Middle frontal gyrus (tissue), 1 donor: ENCODE results near the gene MUC5AC.

Source experiments
- DNase-seq: peaks from one replicate; pipeline ENCODE4 v3.0.0-alpha.2; 2015; ENCODE audit warnings: low spot score; ENCODE audit errors: extremely low spot score

Gene MUC5AC

DNA sequence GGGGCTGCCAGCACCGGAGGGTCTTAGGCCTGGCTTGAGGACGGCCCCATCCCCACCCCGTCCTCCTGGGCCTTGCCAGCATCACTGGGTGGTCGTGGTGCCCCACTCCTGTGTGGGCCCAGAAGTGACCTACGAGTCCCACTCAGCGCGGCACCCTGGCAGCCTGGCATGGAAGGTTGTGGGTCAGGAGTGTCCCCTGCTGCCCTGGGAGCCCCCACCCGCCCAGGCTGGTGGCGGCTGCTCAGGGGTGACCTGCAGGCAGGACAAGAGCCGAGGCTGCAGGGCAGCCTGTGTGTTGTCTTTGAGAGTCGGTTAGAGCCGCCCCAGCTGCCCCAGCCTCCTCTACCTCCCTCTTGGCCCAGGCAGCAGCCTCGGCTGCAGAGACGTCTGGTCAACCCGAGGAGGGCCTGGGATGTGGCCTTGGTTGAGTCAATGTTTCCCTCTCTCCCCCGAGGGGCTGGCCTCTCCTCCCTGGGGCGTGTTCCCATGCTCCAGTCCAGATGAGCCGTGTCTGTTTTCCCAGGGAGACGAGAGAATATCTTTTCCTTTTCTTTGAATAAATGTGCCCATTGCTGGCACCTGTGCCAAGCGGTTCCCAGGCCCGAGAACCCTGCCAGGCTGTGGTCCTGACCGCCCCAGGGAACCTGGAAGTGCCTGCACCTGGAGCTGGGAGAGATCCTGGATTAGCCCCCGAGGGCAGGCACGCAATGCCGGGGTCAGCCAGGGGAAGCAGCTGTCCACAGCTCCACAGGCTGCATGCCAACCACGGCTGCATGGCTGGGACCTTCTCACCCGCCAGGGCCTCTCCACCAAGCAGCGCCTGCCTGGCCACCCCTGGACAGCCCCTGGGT lies 35.7 kb upstream of the MUC5AC start:
- DNase-seq = no peak

DNA sequence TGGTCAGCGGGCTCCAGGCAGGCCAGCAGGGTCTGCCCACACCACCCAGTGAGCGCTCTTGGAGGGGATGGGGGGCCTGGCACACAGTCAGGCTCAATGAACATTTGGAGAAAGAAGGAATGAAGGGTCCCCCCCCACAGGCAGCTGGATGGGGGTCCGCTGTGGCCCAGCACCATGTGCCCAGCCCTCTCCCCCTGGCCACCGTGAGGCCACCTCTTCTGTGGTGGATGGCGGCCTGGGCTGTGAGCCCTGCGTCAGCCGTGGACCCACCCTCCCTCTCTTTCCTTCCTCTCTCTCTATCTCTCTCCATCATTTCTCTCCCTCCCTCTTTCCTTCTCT lies 35.1 kb upstream of the MUC5AC start:
- DNase-seq = no peak

DNA sequence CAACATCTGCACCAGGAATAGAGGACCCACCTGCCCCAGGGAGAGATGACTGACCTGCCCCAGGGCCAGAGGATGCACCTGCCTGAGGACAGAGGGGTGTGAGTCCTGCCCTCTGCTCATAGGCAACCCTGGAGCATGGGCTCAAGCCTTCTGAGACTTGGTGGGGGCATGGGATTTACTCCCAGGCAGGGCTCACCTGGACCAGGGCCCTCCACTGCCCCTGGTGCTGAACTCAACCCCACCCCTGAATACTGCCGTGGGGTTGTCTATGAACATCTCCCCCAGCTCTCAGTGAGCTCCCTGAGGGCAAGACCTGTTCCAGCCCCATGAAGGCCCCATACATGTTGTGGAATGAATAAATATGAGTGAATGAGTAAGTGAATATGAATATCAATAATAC lies 33.8 kb upstream of the MUC5AC start:
- DNase-seq = no peak

DNA sequence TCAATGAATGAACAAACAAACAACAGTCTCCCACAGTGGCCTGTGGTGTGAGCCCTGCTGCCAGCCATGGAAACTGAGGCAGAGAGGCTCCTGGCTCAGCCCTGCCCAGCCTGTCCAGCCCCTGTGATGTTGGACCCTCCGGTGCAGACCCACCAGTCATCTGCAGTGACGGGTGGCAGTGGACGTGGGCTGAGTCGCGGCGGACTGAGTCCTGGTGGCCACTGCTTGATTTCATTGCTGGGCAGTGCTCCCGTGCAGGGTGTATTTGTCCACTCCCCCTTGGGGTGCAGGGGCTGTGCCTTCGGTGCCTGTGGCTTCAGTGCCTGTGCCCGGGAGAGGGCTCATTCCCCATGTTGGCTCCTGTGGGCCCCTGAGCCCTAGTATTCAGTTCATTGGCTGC lies 31.9 kb upstream of the MUC5AC start:
- DNase-seq = no peak

DNA sequence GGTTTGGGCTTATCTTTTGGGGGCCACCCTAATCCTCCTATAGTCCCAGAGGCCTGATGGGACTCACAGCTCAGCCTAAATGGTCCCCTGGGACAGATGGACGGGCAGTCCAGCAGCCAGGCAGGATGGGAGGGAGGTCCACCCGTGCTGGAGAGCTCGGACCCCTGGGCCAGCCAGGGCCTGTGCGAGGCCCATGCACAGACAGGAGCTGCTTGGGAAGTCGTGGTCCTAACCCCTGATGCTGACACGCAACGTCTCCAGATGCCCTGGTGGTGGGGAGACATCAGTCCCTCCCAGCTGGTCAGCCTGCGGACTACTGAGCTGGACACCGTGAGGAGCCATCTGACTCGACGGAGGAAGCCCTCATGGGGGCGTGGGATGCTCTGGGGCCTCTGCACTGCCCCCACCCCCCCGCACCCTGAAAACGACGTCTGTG lies 31.2 kb upstream of the MUC5AC start:
- DNase-seq = no peak

DNA sequence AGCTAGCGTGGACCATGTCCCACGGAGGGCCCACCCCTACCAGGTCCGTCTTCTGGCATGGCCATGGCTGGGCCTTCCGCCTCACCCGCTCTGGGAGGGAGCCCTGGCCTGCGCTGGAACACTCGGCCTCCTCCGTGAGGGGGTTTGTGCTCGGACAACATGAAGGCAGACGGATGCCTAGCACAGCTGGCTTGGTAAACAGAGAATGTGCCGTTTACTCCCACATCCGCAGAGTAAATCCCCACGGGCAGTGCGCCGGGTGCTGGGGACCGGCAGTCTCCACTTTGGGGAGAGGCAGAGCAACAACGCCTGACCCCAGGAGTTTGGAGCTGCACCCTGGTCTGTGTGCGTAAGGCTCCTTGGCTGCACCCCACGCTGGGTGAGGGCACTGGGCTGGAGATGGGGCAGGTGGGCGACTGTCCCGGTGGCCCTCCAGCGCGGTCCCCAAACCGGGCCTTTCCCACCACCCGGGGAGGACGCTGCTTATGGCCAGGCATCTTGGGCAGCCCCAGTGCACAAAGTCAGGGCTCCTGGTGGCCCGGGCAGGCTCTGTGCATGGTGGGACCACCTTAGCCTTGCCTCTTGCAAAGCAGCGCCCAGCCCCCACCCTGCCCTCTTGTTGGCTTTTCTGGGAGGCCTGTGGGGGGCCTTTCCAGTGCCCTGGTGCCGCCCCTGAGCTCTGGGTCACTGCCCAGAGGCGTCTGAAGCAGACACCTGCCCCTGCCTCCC lies 30.7 kb upstream of the MUC5AC start:
- DNase-seq = no peak

DNA sequence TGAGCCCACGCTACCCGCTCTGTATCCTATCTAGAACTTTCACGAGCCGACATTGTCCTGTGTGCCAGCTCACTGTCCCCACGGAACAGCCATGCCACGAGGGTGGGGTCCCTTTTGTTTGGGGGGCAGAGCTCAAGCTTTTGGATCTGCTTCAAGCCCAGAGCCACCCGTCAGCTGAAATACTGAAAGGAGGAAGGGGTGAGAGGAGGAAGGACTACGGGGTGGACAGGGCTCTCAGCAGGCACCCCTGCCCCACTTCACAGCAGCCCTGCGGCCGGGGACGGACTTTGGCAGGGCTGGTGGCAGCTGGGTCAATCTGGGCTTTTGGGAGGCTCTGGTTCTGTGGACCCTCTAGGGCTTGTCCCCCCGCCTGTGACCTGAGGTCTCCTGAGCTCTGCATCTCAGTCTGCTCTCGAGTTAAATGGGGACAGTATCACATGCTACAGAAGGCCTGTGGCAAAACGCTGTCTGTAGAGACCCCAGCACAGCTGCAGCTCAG lies 30.0 kb upstream of the MUC5AC start:
- DNase-seq = no peak

DNA sequence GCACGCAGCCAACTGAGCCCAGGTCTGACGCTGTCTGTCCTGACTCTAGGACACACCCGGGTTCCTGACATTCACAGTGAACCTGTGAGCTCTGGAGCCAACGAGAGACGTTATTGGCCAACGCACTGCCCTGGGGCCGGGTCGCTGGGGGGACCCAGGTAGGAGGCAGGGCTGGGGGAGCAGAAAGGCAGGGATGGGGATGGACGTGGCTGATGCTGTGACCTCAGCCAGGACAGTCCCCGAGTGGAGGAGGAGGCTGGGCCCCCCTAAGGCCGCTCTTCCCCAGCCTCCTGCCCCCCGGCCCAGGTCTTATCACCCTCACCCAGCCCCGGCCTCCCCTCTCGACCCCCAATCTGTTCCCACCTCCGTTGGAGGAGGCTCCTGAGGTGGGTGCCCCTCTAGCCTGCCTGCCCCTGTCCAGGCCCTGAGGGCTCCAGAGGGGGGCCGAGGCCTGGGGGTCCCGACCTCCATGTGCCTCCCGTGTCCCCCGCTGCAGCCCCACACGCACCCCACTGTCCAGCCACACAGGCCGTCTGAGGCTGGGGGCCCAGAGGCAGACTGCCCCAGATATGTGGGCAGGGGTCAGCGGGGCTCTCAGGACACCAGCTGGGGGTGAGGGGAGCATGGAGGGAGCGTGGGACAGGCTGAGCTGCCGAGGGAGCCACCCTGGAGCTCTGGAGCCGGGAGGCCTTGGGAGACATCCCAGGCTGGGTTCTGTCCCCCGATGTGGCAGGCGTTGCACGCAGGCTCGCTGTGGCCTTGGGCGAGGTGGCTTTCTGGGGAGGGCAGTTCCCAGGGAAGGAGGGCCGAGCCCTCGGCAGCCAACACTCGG lies 29.2 kb upstream of the MUC5AC start:
- no peak for DNase-seq

DNA sequence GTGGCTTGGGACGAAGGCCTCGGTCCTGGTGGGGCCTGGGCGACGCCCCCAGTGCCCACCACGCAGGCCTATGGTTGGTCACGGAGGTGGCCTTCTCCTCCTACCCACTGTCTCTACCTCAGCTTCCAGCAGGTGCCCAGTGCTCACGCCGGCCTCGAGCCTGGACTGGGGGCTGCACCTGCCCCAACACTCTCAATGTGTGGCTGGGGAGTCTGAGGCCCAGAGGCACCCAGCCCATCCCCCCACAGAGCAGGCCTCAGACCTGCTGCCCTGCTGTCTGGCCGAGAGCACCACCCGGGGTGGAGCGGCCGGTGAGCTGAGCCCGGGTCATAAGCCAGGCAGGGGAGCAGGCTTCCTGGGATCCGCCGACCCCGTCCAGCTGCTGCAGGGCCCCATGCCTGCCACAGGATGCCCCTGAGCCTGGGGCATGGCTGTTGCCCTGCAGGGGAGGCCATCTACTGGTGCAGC lies 28.6 kb upstream of the MUC5AC start:
- DNase-seq = no peak

DNA sequence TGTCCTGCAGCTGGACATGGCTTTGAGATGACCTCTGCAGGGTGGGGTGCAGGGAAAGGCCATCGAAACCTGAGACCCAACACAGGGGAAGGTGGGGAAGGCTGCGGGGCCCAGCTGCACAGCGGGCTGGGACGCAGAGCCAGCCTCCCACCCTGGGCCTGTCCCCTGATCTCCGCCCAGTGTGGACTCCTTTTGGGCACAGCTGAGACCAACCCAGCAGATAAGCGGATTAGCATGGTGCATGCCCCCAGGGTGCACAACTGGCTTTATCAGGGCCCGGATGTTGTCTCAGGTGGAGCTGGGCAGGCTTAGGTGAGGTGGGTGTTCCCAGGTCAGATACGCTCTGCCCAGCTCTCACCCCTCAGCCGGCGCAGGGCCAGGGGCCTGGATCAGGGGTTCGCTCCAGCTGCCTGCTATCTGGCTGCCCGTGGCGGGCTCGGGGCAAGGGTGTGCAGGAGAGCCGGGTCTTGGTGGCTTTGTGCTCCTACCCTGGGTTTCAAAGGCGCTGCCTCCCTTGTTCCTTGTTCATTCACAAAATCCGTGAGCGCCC lies 28.1 kb upstream of the MUC5AC start:
- DNase-seq = no peak

DNA sequence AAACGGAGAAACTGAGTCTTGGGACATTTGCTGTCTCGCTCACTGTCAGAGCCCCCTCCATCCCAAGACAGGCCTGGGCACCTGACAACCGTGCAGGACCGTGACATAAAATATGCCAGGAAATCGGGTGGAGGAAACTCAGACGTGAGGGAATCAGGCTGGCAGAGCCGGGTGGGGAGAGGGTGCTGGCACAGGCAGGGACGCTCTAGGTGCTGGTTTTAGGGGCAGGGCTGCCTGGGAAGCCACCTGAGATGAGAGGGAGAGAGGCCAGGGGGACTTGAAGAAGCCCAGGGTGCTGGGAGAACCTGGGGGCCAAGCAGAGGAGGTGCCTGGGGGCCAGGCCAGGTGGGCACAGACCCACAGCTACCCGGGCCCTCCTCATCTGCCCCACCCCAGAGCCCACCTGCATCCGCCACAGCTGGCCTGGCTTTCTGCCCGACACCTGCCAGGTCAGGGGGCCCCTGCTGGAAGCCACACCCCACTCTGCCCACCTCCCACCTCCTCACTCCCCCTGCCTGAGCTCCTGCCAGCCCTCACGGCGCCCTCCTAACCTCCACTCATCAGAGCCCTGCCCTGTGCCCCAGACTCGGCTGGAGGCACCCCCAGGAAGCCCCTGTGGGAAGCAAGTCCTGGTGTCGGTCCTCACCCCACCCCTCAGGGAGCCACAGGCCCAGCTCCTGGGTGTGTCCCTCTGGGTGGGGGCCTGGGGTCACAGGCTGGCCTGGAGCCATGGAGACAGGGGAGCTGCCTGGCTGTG lies 27.3 kb upstream of the MUC5AC start:
- no peak for DNase-seq

DNA sequence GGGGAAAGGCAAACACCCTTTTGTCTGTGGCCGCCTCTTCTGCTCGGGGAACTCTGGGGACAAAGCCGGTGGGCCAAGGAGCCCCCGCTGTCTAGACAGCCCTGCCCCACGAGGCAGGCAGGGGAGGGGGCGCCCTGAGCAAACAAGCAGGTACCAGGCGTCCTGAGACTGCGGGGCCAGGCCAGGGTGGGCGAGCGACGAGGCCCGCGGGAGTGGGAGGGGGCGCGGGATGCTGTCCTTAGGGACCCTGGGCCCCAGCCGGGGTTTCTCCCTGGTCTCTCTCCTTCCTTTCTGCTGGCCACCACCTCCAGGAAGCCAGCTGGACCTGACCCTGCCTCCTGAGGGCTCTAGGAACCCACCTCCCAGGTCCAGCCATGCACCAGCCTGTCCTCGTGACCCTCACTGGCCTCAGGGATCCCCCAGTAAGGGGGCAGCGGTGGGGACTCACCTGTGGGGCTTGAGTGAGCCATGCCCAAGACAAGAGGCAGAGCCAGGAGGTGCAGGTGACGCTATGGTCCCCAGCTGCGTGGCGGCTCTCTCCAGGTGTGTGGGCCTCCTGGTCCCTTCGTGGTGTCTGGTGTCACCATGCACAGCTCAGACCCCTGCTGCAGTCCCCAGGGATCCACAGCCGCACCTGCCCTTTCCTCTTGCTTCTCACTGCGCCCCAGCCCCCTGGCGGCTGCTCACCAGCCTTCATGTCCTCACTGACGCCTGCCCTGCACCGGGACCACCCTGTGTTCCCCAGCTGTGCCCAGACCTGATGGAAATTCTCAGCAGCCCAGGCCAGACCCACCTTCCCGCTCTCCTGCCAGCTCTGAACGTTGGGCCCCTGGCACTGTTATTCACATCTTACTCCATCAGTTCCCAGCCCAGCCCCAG lies 26.5 kb upstream of the MUC5AC start:
- no peak for DNase-seq

DNA sequence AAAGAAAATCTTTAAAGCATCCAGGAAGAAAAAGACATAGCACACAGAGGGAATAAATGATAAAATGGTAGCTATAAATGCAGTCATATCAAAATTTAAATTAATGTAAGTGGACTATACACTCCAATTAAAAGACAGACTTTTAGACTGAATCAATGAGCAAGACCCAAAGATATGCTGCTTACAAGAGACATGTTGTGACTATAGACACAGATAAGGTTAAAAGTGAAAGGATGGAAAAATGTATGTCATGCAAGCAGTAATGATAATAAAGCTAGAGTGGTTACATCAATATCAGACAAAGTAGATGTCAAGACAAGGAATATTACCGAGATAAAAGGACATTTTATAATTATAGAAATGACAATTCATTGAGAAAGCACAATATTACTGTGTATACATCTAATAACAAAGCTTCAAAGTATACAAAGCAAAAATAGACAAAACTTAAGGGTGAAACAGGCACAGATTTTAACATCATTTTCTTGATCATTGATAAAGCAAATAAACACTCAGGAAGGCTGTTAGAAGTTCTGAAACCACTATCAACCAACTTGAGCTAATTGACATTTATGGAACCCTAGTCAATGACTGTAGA lies 22.8 kb upstream of the MUC5AC start:
- no peak for DNase-seq

DNA sequence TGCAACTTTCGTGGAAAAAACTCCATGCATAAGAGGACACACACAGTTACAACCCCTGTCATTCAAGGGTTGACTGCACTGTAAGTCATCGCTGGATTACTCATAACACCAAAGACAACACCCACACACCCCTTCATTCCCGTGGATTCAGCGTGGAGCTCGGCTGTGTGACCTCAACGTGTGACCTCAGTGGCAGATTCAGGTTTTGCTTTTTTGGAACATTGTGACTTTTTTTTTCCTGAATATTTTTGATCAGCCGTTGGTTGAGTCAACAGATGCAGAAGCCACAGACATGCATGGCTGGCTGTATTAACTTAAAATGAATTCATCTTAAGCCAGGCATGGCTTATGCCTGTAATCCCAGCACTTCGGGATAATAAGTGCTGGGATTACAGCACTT lies 19.7 kb upstream of the MUC5AC start:
- no peak for DNase-seq

DNA sequence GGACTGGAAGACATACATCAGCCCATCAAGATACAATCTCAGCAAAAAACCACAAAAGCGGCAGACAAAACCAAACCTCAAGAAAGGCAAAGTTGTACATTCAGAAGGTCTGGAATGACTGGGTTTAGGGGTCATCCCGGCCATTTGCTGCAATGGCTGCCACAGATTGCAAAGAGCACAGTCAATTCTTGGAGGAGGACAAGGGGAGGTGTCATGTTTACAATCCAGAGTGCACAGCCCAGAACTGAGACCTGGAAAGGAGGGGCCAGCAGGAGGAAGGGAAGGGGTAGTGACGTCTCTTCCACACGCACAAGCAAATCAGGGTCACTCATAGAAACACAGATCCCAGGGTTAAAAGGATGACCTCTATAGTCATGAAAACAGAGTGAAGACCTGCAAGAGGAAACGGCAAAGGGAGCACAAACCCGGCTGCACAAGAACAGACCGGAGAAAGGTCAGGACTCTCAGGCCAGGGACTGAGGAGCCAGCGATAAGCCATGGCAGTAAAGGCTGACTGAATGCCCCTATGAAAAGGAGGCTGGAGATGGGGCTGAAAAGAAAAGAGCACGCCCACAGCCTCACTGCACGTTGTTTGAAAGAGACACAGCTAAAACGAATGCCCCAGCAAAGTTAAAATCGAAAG lies 18.2 kb upstream of the MUC5AC start:
- no peak for DNase-seq

DNA sequence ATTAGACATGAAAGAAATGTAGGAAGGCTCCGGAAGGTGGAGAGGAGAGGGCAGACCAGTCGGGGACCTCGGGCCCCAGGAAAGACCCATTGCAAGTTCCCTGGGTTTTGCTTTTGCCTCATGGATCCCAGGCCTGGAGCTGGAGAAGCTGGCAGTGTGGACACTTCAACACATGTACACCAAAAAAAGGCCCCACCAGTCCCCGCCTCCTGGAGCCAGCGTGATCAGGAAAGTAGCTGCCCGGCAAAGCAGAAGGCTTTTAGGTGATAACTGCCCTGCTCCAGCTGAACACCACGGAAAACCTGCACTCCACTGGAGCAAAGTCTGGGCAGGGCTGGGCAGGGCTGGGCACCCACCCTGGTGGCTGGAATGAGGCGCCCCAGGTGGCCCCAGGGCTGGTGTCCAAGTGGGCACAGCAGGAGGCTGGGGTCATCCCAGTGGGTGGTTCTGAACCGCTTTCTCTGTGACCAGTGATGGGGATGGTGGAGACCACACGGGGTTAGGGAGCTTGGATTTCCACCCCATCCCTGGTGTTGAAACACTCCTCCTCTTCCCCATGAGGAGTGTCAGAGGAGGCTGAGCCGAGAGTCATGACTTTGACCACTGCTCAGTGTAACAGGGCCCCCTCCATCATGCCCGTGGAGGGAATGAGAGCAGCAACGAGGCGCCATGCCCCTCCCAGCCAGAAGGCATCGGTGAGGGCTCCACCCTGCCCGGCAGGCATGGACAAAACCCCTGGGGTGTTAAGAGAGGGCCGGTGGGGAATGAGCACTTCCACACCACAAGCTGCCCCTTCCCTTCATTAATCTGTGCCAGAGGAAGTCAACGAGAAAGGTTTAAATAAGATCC lies 16.9 kb upstream of the MUC5AC start:
- DNase-seq = no peak

DNA sequence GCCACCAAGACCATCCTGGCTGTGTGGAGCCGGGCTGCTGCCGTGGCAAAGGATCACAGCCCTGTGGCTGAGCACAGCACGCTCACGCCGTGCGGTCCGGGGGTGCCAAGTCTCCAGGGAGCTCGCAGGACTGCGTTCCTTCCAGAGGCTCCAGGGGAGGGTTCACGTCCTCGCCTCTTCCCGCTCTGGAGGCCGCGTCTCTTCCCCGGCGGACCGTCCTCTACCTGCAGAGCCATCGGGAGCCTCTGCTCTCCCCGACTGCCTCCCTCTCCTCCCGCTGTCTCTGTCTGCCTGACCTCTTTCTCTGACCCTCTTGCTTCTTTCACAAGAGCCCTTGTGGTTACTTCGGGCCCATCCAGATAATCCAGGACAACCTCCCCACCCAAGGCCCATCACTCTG lies 11.4 kb upstream of the MUC5AC start:
- DNase-seq = no peak

DNA sequence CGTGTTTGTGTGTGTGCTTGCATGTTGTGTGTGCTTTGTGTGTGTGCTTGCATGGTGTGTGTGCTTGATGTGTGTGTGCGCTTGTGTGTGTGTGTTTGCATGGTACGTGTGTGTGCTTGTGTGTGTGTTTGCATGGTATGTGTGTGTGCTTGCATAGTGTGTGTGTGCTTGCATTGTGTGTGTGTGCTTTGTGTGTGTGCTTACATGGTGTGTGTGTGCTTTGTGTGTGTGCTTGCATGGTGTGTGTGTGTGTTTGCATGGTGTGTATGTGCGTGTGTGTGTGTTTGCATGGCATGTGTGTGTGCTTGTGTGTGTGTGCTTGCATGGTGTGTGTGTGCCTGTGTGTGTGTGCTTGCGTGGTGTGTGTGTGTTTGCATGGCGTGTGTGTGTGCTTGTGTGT lies 10.0 kb upstream of the MUC5AC start:
- DNase-seq = no peak
